HCT116 (cell line): ENCODE data around the gene RNGTT. TPM values are rescaled to one million over a fixed set of nuclear protein-coding genes. Genes with fewer than 3 reads are reported as not detected.

Experiments
- ATAC-seq: fragments of 200-7000 bp; cut with Tn5 transposase; 2 replicates; pipeline ENCODE4 v1.9.1; 2020; ENCODE audit warnings: mild to moderate bottlenecking, moderate library complexity
- BruUV-seq: library from RNA; stranded (reverse); fragments of 400-500 nt; replicated peaks from 2 replicates; lab custom pipeline; 2021; lab: Mats Ljungman, UMichigan
- CTCF ChIA-PET: fragments of 300-600 bp; sonication (Branson Sonifier 250); formaldehyde crosslinking; loops from one replicate; lab custom pipeline; 2021; ENCODE audit warnings: antibody characterized with exemption; lab: Charles Lee
- POLR2A ChIA-PET: fragments of 300-600, 350-600 bp; sonication (Branson Sonifier 250); formaldehyde crosslinking; loops from one replicate; lab custom pipeline; 2021; ENCODE audit warnings: antibody characterized with exemption; lab: Charles Lee
- RAD21 ChIA-PET, 2 experiments: fragments of 300-600 bp; sonication (Branson Sonifier 250); formaldehyde crosslinking; loops; one replicate each; lab custom pipeline; 2023; ENCODE audit warnings: low total read pairs in 2 of 2; ENCODE audit not compliant: uncharacterized antibody in 2 of 2, unreplicated experiment in 2 of 2, low non-redundant PET in 1 of 2; lab: Charles Lee
- DNase-seq: peaks from one replicate; pipeline ENCODE4 v3.0.0-alpha.2; 2010; ENCODE audit warnings: low read depth, low spot score
- H2AFZ ChIP-seq: fragments of 200-600 bp; shearing (Covaris generic), sonication (generic); 2 replicates; pipeline ENCODE4 v1.6.1; 2017; ENCODE audit warnings: low read depth, mixed run types, mixed read lengths, antibody characterized with exemption, low read length; ENCODE audit not compliant: poor library complexity, severe bottlenecking
- H3K27ac ChIP-seq: 2 replicates; pipeline ENCODE4 v1.5.1; 2012; ENCODE audit warnings: low read depth, low read length
- H3K27me3 ChIP-seq: fragments of 200-600 bp; sonication (generic); 2 replicates; pipeline ENCODE4 v1.6.1; 2016; ENCODE audit warnings: mixed run types, low read length, mixed read lengths; ENCODE audit not compliant: insufficient read depth
- H3K36me3 ChIP-seq, 2 experiments: fragments of 200-500 bp in 1 of 2; fragments of 200-600 bp in 1 of 2; sonication (Bioruptor generic) in 1 of 2; sonication (generic) in 1 of 2; 2 replicates each; pipeline versions ENCODE4 v1.5.1 to v1.6.1; 2014 to 2016; ENCODE audit warnings: low read length in 2 of 2, inconsistent platforms in 1 of 2, mixed read lengths in 1 of 2, mixed run types in 1 of 2; ENCODE audit not compliant: insufficient read depth in 2 of 2, control insufficient read depth in 1 of 2
- H3K4me1 ChIP-seq, 2 experiments: fragments of 200-600 bp in 1 of 2; sonication (generic) in 1 of 2; 2 replicates each; pipeline versions ENCODE4 v1.5.1 to v1.6.1; 2012 to 2017; ENCODE audit warnings: low read length in 2 of 2, inconsistent platforms in 1 of 2, mild to moderate bottlenecking in 1 of 2, mixed read lengths in 1 of 2, mixed run types in 1 of 2, moderate library complexity in 1 of 2; ENCODE audit not compliant: insufficient read depth in 2 of 2, control insufficient read depth in 1 of 2
- H3K4me2 ChIP-seq: fragments of 200-600 bp; sonication (generic); 2 replicates; pipeline ENCODE4 v1.6.1; 2017; ENCODE audit warnings: mixed run types, low read length, mixed read lengths
- H3K4me3 ChIP-seq, 2 experiments: fragments of 200-600 bp in 1 of 2; sonication (generic) in 1 of 2; replicated peaks in 1 of 2; 2 replicates each; pipeline ENCODE4 v1.5.1; 2011 to 2016; ENCODE audit warnings: low read length in 2 of 2, control low read depth in 1 of 2, low read depth in 1 of 2, mild to moderate bottlenecking in 1 of 2, mixed read lengths in 1 of 2, mixed run types in 1 of 2
- H3K79me2 ChIP-seq: fragments of 200-600 bp; sonication (generic); 2 replicates; pipeline ENCODE4 v1.6.1; 2017; ENCODE audit warnings: mild to moderate bottlenecking, mixed run types, low read length, moderate library complexity, mixed read lengths; ENCODE audit not compliant: insufficient read depth
- H3K9ac ChIP-seq: fragments of 200-600 bp; sonication (generic); 2 replicates; pipeline ENCODE4 v1.6.1; 2016; ENCODE audit warnings: low read length, mixed read lengths
- H3K9me2 ChIP-seq: fragments of 200-600 bp; sonication (generic), shearing (Covaris generic); 2 replicates; pipeline ENCODE4 v1.6.1; 2017; ENCODE audit warnings: mixed run types, mild to moderate bottlenecking, moderate library complexity; ENCODE audit not compliant: insufficient read depth
- H3K9me3 ChIP-seq, 2 experiments: fragments of 200-500 bp in 1 of 2; fragments of 200-600 bp in 1 of 2; sonication (Bioruptor generic) in 1 of 2; sonication (generic) in 1 of 2; 2 replicates each; pipeline ENCODE4 v1.6.1; 2014 to 2017; ENCODE audit warnings: low read length in 2 of 2, mixed read lengths in 2 of 2, inconsistent platforms in 1 of 2, low read depth in 1 of 2, mild to moderate bottlenecking in 1 of 2, mixed run types in 1 of 2, moderate library complexity in 1 of 2; ENCODE audit not compliant: control insufficient read depth in 1 of 2, insufficient read depth in 1 of 2
- H4K20me1 ChIP-seq: fragments of 200-600 bp; sonication (generic), shearing (Covaris generic); 2 replicates; pipeline ENCODE4 v1.6.1; 2017; ENCODE audit warnings: mixed run types, mild to moderate bottlenecking, moderate library complexity; ENCODE audit not compliant: insufficient read depth
- ATF3 ChIP-seq: IDR thresholded peaks from 2 replicates; pipeline ENCODE4 v1.6.1; 2012
- CBX3 ChIP-seq: IDR thresholded peaks from 2 replicates; pipeline ENCODE4 v1.6.1; 2012; ENCODE audit warnings: low read depth
- CEBPB ChIP-seq: IDR thresholded peaks from 2 replicates; pipeline ENCODE4 v1.6.1; 2012; ENCODE audit warnings: low read depth
- EGR1 ChIP-seq: IDR thresholded peaks from 2 replicates; pipeline ENCODE4 v1.6.1; 2012; ENCODE audit warnings: low read depth
- ELF1 ChIP-seq: IDR thresholded peaks from 2 replicates; pipeline ENCODE4 v1.6.1; 2012; ENCODE audit warnings: low read depth, borderline replicate concordance
- EZH2 ChIP-seq: fragments of 200-600 bp; sonication (generic); IDR thresholded peaks from 2 replicates; pipeline ENCODE4 v1.6.1; 2017; ENCODE audit warnings: antibody characterized with exemption, mixed run types
- EZH2phosphoT487 ChIP-seq: fragments of 200-600 bp; IDR thresholded peaks from 2 replicates; pipeline ENCODE4 v1.6.1; 2018; ENCODE audit warnings: antibody characterized with exemption, borderline replicate concordance
- FOSL1 ChIP-seq: IDR thresholded peaks from 2 replicates; pipeline ENCODE4 v1.6.1; 2012; ENCODE audit warnings: low read depth
- JUND ChIP-seq: IDR thresholded peaks from 2 replicates; pipeline ENCODE4 v1.6.1; 2012
- POLR2A ChIP-seq: IDR thresholded peaks from 2 replicates; pipeline ENCODE4 v1.7.0; 2011; ENCODE audit warnings: borderline replicate concordance; ENCODE audit not compliant: insufficient read depth, insufficient read length; ENCODE audit errors: extremely low read depth
- POLR2AphosphoS5 ChIP-seq: IDR thresholded peaks from 2 replicates; pipeline ENCODE4 v1.6.1; 2011; ENCODE audit warnings: mild to moderate bottlenecking, low read depth, low read length, moderate library complexity
- RAD21 ChIP-seq: IDR thresholded peaks from 2 replicates; pipeline ENCODE4 v1.6.1; 2012; ENCODE audit warnings: low read depth, mild to moderate bottlenecking
- SIN3A ChIP-seq: IDR thresholded peaks from 2 replicates; pipeline ENCODE4 v1.6.1; 2012; ENCODE audit warnings: low read depth
- SP1 ChIP-seq: IDR thresholded peaks from 2 replicates; pipeline ENCODE4 v1.6.1; 2012; ENCODE audit warnings: low read depth
- SRF ChIP-seq: IDR thresholded peaks from 2 replicates; pipeline ENCODE4 v1.6.1; 2012; ENCODE audit warnings: low read depth
- TCF7L2 ChIP-seq: IDR thresholded peaks from 2 replicates; pipeline ENCODE4 v1.7.0; 2011; ENCODE audit warnings: borderline replicate concordance, inconsistent platforms; ENCODE audit not compliant: insufficient read depth, insufficient read length; ENCODE audit errors: extremely low read depth
- YY1 ChIP-seq: IDR thresholded peaks from 2 replicates; pipeline ENCODE4 v1.6.1; 2011; ENCODE audit warnings: low read length, low read depth, moderate library complexity, mild to moderate bottlenecking; ENCODE audit not compliant: insufficient replicate concordance; ENCODE audit errors: extremely low read depth
- ZNF274 ChIP-seq: fragments of 200-500 bp; sonication (Bioruptor generic); IDR thresholded peaks from 2 replicates; pipeline ENCODE4 v1.6.1; 2014; ENCODE audit warnings: mild to moderate bottlenecking, low read depth, low read length, inconsistent platforms
- intact Hi-C: fragments of 100-400 bp; cut with micrococcal nuclease; formaldehyde crosslinking; loops from 2 replicates; pipeline ENCODE4 v1.10.0; 2022
- total RNA-seq: library from RNA; stranded (reverse); gene quantifications from one replicate; pipeline ENCODE4 v1.2.1, GENCODE V29; 2021; ENCODE audit not compliant: unreplicated experiment
- TF ChIP-seq, protein P1 (sequence below): IDR thresholded peaks from 2 replicates; pipeline ENCODE4 v1.6.1; 2011; ENCODE audit warnings: mild to moderate bottlenecking, low read length, moderate library complexity; ENCODE audit not compliant: insufficient replicate concordance; ENCODE audit errors: extremely low read depth
- TF ChIP-seq, protein P2 (sequence below), 3 experiments: fragments of 200-600 bp in 1 of 3; sonication (generic) in 1 of 3; IDR thresholded peaks in 2 of 3; conservative IDR thresholded peaks in 1 of 3; 2 replicates each; pipeline ENCODE4 v1.5.1; 2012 to 2017; ENCODE audit warnings: low read depth in 2 of 3, low read length in 2 of 3, antibody characterized with exemption in 1 of 3, borderline replicate concordance in 1 of 3, control low read depth in 1 of 3, mild to moderate bottlenecking in 1 of 3, mixed read lengths in 1 of 3, mixed run types in 1 of 3, moderate library complexity in 1 of 3; ENCODE audit not compliant: insufficient read depth in 1 of 3

Gene RNGTT
- total RNA-seq, 1 experiment from 2014 or later: 23.0 TPM

GRCh38 chr6:88661136-88661535 lies 302.3 kb downstream of the RNGTT start:
- Histone ChIP-seq H3K9me3 (no peaks in the 10 kb centered on the region), H3K27me3 (no peaks in the 10 kb centered on the region), H3K4me3 (no peak overlapping the region), H3K27ac (no peak overlapping the region), H3K9me2 (no peaks in the 10 kb centered on the region), H3K4me1 (peaks cover 13 to 20% of the 10 kb centered on the region in 2 experiments; a peak in 3 of 4 replicates), H3K79me2 (0 out of 2 replicates have a peak, but pooled peaks cover 6% of the 10 kb centered on the region), H3K9ac (no peak overlapping the region), H2AFZ (no peak overlapping the region), H3K4me2 (no peak overlapping the region), H4K20me1 (peaks cover 5% of the 10 kb centered on the region; the same call in 1 of the 2 replicates), H3K36me3 (no peaks in the 10 kb centered on the region)
- no TSS peak for BruUV-seq
- no peak for TF ChIP-seq POLR2AphosphoS5
- no peak for TF ChIP-seq CBX3
- no peak for TF ChIP-seq EZH2
- no peak for TF ChIP-seq CEBPB
- TF ChIP-seq RAD21: no peak
- TF ChIP-seq TCF7L2: no peak
- no peak for TF ChIP-seq POLR2A
- no peak for TF ChIP-seq SIN3A
- TF ChIP-seq FOSL1: no peak
- TF ChIP-seq EGR1: no peak
- no peak for TF ChIP-seq ATF3
- no peak for TF ChIP-seq YY1
- TF ChIP-seq SRF: no peak
- TF ChIP-seq SP1: no peak
- no peak for TF ChIP-seq ZNF274
- no peak for TF ChIP-seq EZH2phosphoT487
- TF ChIP-seq, protein P1, sequence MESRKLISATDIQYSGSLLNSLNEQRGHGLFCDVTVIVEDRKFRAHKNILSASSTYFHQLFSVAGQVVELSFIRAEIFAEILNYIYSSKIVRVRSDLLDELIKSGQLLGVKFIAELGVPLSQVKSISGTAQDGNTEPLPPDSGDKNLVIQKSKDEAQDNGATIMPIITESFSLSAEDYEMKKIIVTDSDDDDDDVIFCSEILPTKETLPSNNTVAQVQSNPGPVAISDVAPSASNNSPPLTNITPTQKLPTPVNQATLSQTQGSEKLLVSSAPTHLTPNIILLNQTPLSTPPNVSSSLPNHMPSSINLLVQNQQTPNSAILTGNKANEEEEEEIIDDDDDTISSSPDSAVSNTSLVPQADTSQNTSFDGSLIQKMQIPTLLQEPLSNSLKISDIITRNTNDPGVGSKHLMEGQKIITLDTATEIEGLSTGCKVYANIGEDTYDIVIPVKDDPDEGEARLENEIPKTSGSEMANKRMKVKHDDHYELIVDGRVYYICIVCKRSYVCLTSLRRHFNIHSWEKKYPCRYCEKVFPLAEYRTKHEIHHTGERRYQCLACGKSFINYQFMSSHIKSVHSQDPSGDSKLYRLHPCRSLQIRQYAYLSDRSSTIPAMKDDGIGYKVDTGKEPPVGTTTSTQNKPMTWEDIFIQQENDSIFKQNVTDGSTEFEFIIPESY: no peak
- TF ChIP-seq, protein P2, sequence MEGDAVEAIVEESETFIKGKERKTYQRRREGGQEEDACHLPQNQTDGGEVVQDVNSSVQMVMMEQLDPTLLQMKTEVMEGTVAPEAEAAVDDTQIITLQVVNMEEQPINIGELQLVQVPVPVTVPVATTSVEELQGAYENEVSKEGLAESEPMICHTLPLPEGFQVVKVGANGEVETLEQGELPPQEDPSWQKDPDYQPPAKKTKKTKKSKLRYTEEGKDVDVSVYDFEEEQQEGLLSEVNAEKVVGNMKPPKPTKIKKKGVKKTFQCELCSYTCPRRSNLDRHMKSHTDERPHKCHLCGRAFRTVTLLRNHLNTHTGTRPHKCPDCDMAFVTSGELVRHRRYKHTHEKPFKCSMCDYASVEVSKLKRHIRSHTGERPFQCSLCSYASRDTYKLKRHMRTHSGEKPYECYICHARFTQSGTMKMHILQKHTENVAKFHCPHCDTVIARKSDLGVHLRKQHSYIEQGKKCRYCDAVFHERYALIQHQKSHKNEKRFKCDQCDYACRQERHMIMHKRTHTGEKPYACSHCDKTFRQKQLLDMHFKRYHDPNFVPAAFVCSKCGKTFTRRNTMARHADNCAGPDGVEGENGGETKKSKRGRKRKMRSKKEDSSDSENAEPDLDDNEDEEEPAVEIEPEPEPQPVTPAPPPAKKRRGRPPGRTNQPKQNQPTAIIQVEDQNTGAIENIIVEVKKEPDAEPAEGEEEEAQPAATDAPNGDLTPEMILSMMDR (IDR thresholded peaks at IDR 0.05 in 2 of 3, conservative IDR thresholded peaks at IDR 0.05 in 1 of 3; ENCODE audit: borderline replicate concordance in 1 of 3, insufficient read depth in 1 of 3, low read depth in 2 of 3, low read length in 2 of 3): no peak
- TF ChIP-seq ELF1: no peak
- no peak for TF ChIP-seq JUND
- no peak for ATAC-seq
- CTCF ChIA-PET: no interaction called here
- no peak for DNase-seq
- POLR2A ChIA-PET: no interaction called here
- RAD21 ChIA-PET: no interaction called here
- intact Hi-C loops: no loop called here
